Measurements from ENCODE around the gene CFAP157.
"Not testable (repeated sequence)": the region's sequence is repeated elsewhere in the genome, so short reads cannot be mapped to it uniquely, and the experiment has no call there.

Gene CFAP157

GRCh38 chr9:127739614-127740330 lies 33.0 kb downstream of the CFAP157 start:
- DNase-seq = no peak

GRCh38 chr9:127741831-127742434 lies 35.1 kb downstream of the CFAP157 start:
- no peak for DNase-seq

GRCh38 chr9:127742435-127743088 lies 35.8 kb downstream of the CFAP157 start:
- no peak for DNase-seq

- DNase-seq = no peak
These were observed 37.8 kb downstream of the CFAP157 start for GRCh38 chr9:127744398-127745110.

GRCh38 chr9:127746959-127747569 lies 40.3 kb downstream of the CFAP157 start:
- DNase-seq = no peak

- no peak for DNase-seq
These were observed 42.5 kb downstream of the CFAP157 start for GRCh38 chr9:127749090-127749787.

- no peak for DNase-seq
These were observed 44.7 kb downstream of the CFAP157 start for GRCh38 chr9:127751269-127752054.

GRCh38 chr9:127753148-127753547 lies 46.4 kb downstream of the CFAP157 start:
- no peak for DNase-seq

GRCh38 chr9:127753622-127754021 lies 46.8 kb downstream of the CFAP157 start:
- no peak for DNase-seq

GRCh38 chr9:127754099-127755060 lies 47.6 kb downstream of the CFAP157 start:
- DNase-seq = no peak

GRCh38 chr9:127755061-127756060 lies 48.6 kb downstream of the CFAP157 start:
- DNase-seq = no peak

- DNase-seq = no peak
These were observed 49.4 kb downstream of the CFAP157 start for GRCh38 chr9:127756233-127756632.

GRCh38 chr9:127756776-127757175 lies 50.0 kb downstream of the CFAP157 start:
- DNase-seq = not testable (repeated sequence)

- no peak for DNase-seq
These were observed 52.1 kb downstream of the CFAP157 start for GRCh38 chr9:127758843-127759242.

GRCh38 chr9:127761061-127761460 lies 54.3 kb downstream of the CFAP157 start:
- DNase-seq = no peak

GRCh38 chr9:127761491-127761956 lies 54.7 kb downstream of the CFAP157 start:
- DNase-seq = no peak

GRCh38 chr9:127762111-127762676 lies 55.4 kb downstream of the CFAP157 start:
- no peak for DNase-seq

- DNase-seq = peak; percentile 47 to 56
These were observed 57.2 kb downstream of the CFAP157 start for GRCh38 chr9:127763918-127764384.

All from activated CD4-positive, alpha-beta T cell treated with anti-CD3 and anti-CD28 coated beads, Interleukin-2, amount 50 U/mL, for 48 hours (primary cell).